GM19372 (cell line): ENCODE measurements around the gene GRK7.
A peak's percentile ranks its signal among the peaks of the same experiment; 100 is the strongest.

Experiments
- ATAC-seq: cut with Tn5 transposase; IDR thresholded peaks from one replicate; pipeline ENCODE4 v1.9.1; 2021; ENCODE audit warnings: mild to moderate bottlenecking, low read depth, moderate library complexity; ENCODE audit not compliant: unreplicated experiment

The GRK7 gene, protein sequence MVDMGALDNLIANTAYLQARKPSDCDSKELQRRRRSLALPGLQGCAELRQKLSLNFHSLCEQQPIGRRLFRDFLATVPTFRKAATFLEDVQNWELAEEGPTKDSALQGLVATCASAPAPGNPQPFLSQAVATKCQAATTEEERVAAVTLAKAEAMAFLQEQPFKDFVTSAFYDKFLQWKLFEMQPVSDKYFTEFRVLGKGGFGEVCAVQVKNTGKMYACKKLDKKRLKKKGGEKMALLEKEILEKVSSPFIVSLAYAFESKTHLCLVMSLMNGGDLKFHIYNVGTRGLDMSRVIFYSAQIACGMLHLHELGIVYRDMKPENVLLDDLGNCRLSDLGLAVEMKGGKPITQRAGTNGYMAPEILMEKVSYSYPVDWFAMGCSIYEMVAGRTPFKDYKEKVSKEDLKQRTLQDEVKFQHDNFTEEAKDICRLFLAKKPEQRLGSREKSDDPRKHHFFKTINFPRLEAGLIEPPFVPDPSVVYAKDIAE (N-terminal part only)

DNA sequence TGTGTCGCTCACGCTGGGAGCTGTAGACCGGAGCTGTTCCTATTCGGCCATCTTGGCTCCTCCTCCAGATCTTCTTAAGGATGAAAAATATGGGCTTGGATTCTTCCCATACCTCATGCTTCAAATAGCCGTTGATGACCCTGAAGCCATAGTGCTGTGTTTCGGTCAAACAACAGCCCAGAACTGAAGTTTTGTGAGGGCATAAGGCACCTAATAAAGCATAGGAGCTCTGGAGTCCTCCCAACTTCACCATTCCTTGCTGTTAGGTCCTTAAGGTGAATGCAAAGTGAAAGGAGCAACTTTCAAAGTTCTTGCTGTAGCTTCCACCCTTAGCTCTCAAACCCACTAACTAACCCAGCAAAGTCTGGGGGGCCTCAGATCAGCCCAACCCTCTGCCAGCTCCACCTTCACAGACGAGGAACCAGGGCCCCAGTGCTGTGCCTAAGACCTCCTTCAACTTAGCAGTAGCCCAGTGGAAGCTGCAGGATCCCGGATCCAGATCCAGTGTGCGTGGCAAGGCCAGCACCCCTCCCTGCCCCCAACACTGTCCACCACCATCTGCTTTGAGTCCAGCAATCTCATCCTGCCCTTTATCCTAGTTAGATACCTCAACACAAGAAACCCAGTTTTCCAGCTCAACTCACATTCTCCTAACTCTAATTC, at the start of gene GRK7:
TSS of gene GRK7 (plus strand) at position 321 of the 663 bp plus-strand sequence. CDS start 14,877 bp downstream, outside the sequence.
- no peak for ATAC-seq

- no peak for ATAC-seq
Measured at GRCh38 chr3:141714671-141715070, 48.5 kb upstream of the GRK7 start.

- no peak for ATAC-seq
Measured at GRCh38 chr3:141722081-141722480, 41.1 kb upstream of the GRK7 start.

GRCh38 chr3:141722648-141723047, 40.6 kb upstream of the GRK7 start:
- no peak for ATAC-seq

GRCh38 chr3:141723255-141723654, 40.0 kb upstream of the GRK7 start:
- ATAC-seq = no peak

- ATAC-seq = no peak
Measured at GRCh38 chr3:141724186-141724585, 39.0 kb upstream of the GRK7 start.

DNA sequence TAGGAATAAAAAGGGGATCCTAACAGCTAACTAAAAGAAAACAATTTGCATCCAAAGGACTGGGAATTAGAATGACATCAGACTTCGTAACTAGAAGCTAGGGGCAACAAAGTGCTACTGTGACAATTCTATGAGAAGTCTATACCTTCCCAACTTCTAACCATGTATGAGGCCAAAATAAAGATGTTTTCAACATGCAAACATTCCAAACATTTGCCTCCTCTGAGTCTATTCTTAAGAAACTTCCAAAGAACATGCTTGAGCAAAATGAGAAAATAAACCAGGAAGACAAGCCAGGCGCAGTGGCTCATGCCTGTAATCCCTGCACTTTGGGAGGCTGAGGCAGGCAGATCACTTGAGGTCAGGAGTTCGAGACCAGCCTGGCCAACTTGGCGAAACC, 38.2 kb upstream of the GRK7 start:
- ATAC-seq = no peak

DNA sequence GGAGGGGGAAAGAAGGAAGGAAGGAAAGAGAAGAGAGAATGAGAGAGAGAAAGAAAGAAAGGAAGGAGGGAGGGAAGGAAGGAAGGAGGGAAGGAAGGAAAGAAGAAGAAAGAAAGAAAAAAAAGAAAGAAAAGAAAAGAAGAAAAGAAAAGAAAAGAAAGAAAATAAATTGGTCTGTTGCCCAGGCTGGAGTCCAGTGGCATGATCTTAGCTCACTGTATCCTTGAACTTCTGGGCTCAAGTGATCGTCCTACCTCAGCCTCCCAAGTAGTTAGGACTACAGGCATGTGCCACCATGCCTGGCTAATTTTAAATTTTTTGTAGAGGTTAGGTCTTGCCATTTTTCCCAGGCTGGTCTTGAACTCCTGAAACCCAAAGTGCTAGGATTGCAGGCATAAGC, 36.7 kb upstream of the GRK7 start:
- no peak for ATAC-seq

- no peak for ATAC-seq
Measured at GRCh38 chr3:141728355-141728892, 34.8 kb upstream of the GRK7 start.

- ATAC-seq = no peak
Measured at GRCh38 chr3:141729240-141729639, 34.0 kb upstream of the GRK7 start.

DNA sequence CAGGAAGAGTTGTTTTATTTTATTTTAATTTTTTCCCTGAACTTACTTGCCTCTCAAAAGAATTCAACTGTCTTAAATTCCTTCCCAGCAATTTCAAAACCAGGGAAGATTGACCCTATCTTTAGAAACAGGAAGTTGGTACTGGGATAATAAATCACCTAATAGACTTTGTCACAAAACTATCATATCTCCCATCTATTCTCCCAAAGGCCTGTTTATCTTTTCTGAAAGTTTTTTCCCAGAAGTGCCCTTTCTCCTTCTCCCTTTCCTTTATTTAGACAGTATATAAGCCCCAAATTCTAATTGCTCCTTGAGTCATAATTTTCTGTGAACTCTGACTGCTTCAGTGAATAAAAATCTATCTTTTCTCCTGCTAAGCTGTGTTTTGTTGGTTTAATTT, 28.0 kb upstream of the GRK7 start:
- no peak for ATAC-seq

GRCh38 chr3:141735770-141736465, 27.3 kb upstream of the GRK7 start:
- no peak for ATAC-seq

DNA sequence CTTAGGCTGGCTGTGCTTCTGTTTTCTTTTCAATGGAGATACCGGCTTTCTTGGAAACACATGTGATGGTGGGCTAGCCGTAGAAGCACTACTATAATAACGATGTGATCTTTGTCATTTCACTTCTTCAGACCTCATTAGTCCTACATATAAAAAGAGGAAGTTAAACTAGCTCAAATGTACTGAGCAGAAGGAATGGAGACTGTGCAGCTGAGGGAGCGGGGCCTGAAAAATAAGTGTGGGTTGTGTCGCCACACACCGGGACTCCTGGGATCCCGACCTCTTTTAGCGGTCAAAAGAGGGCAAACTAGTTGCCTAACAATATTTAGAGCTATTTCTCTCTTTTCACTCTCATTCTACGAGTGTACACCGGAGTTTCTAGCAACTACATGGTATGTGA, 26.1 kb upstream of the GRK7 start:
- ATAC-seq = no peak

DNA sequence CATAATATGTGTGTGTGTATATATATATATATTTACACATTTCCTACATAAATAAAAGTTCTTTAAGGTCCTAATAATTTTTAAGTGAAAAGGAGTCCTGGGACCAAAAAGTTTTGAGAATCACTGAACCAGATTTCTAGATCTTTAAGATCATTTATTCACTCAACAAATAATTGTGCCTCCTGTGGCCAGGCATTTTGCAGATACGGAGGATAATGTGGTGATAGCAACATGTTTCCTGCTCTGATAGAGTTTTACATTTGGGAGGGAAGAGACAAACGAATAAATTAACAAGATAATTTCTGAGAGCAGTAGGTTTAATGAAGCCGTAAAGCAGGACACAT, 25.6 kb upstream of the GRK7 start:
- no peak for ATAC-seq

DNA sequence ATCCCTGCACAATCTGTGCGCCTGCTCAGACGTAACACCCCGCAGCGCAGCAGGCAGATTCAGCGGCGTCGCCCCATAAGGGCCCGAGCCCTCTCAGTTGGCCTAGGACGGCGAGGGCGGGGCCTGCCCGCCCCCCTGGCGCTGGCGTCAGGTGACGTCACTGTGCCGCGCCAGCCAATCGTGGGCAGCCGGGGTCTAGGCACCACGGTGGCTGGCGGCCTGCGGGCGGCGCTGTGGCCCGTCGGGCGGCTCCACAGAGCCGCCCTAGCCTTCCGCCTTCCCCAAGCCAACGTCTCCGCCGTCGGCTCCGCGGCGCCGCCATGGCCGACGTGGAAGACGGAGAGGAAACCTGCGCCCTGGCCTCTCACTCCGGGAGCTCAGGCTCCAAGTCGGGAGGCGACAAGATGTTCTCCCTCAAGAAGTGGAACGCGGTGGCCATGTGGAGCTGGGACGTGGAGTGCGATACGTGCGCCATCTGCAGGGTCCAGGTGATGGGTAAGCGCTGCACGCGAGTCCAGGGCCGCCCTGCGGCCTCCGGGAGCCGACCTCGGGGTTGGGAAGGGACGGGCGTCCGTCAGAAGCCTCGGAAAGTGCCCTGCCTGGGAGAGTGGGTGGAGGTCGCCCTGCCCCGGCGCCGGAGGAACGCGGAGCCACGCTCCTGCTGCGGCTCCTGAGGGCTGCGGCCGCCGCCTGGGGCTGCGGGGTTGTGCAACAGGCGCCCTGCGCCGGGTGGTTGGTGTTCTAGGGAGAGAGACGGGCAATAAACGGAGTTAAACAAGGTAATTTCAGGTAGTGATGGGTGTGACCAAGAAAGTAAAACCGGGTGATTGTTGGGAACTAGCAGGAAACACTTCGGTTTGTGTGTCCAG, 25.0 kb upstream of the GRK7 start, which contains the start of gene RNF7:
TSS of gene RNF7 (plus strand) at position 277 of the 869 bp plus-strand sequence. CDS start at position 321, 44 bp downstream.
- ATAC-seq = peak; percentile 86

GRCh38 chr3:141738891-141739363, 24.3 kb upstream of the GRK7 start:
- no peak for ATAC-seq

GRCh38 chr3:141739731-141740130, 23.5 kb upstream of the GRK7 start:
- ATAC-seq = no peak

GRCh38 chr3:141740349-141740748, 22.9 kb upstream of the GRK7 start:
- ATAC-seq = no peak

GRCh38 chr3:141743305-141743704, 19.9 kb upstream of the GRK7 start:
- no peak for ATAC-seq

DNA sequence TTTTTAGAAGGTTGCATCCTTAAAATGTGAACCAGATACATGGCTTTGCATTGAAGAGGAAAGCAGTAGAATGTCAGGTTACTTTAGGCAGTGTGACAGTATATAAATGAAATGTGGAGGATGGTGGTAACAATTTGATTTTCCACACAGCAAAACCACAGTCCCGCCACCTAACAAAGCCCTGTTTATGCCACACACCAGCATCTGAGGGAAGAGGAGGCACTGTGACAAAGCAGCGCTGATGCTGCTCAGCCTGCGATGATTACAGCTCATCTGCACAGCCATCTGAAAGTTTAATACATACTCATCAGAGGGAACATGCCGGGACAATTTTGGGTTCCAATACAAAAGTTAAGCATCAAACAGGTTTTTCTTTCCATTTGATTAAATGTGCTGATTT, 16.2 kb upstream of the GRK7 start:
- ATAC-seq = no peak
